NCI-H128 (cell line): ENCODE results near the gene KIAA1958.

Source experiments
- DNase-seq: peaks from one replicate; lab custom pipeline; 2025; ENCODE audit not compliant: unreplicated experiment; lab: John Stamatoyannopoulos, UW

The KIAA1958 gene

DNA sequence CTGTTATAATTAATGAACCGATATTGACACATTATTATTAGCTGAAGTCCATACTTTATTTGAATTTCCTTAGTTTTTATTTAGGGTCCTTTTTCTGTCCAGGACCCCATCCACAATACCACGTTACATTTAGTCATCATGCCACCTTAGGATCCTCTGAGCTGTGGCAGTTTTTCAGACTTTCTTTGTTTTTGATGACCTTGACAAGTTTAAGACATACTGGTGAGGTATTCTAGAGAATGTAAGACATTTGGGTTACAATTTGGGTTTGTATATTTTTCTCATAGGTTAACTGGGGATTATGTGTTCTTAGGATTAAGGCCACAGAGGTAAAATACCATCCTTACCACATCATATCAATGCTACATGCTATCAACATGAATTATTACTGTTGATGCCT, 42.7 kb downstream of the KIAA1958 start:
- DNase-seq = no peak

DNA sequence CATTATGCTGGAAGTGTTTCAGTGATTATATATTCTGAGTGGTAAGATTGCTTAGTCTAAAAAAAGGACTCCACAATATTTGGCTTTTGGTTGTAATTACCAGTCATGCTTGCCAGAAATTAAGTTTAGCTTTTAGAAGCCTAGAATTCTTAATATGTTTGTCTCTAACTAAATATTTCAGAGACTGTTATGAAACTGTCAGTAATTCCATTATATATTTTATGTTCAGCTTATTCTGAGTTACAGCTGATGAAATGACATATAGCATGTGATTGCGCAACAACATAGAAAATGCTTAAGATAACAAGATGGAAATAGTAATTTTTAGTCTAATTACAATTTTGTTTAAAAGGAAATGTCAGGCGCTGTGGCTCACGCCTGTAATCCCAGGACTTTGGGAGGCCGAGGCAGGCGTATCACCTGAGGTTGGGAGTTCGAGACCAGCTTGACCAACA, 44.2 kb downstream of the KIAA1958 start:
- DNase-seq = no peak

DNA sequence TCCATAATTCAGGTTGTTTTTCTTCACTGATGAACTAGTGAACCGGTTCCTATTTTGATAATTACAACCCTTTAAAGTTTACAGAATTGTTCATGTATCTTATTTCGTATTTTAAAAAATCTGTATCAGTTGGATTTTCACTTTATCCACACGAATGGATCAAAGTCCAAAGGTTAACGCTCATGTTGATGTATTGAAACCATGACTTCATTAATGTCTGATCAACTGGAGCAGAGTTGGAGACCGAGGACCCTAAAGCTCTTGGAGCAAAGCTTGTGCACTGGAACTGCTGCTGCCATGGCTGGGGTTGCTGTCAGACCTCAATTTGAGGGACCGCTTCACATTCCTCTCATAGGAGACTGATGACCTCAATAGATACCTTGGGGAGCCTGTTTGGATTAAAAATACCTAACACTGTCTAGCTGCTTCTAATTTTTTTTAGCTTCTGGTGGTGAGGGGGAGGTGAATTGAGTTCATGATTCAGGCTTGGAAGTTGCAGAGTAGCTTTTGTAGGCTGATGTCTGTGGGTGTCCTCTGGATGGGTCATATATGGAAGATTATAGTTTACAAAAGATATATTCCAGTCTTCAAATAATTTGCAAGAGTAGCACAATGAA, 45.1 kb downstream of the KIAA1958 start:
- no peak for DNase-seq

DNA sequence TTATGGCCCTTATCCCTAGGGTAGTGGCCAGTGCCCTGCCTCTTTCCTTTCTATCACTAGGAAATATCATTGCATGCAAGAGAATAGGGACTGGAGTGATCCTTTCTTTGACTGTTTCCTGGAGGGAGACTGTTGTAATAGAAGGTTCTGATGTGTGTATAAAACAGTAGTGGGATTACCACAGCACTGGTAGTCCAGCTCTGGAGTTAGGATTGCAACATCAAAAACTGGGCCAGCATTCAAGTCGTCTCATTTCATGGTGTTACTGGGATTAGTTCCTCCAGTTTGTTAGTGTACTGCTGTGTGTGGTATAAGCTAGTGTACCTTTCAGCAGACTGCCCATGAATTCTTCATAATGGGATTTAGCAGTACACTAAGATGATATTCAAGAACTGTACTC, 45.8 kb downstream of the KIAA1958 start:
- no peak for DNase-seq

DNA sequence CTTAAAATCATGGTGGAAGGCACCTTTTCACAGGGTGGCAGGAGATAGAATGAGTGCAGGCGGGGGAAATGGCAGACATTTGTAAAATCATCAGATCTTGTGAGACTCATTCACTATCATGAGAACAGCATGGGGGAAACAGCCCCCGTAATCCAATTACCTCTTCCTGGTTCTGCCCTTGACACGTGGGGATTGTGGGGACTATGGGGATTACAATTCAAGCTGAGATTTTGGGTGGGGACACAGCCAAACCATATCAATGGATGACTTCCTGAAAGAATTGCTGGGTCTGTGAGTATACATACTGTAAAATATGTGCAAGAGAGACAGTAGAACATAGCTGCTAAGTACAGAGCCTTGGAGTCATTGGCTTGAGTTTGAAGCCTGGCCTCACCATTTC, 47.0 kb downstream of the KIAA1958 start:
- DNase-seq = no peak

DNA sequence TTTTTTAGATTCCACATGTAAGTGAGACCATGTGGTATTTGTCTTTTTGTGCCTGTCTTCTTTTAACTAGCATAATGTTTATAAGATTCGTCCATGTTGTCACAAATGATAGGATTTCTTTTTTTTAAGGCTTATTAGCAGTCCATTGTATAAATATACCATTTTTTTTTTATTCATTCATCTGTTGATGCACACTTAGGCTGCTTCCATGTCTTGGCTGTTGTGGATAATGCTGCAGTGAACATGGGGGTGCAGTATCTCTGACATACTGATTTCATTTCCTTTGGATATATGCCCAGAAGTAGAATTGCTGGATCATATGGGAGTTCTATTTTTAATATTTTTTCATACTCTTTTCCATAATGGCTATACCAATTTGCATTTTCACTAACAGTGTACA, 48.7 kb downstream of the KIAA1958 start:
- DNase-seq = no peak

DNA sequence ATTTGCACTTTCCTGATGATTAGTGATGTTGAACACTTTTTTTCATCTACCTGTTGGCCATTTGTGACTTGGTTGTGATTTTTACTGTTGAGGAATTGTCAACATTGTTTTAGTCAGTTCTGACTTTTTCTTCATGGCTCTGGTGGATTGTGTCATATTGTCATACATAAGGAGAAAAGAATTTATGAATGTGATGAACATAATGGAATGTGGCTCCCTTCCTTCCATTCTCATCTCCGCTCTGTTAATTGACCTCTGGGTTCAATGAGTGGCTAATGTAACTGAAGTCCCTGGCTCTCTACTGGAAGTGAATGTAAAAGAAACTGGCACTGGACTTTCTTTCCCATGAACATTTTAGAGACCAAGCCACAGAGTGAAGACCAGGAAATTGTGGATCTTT, 49.2 kb downstream of the KIAA1958 start:
- DNase-seq = no peak

DNA sequence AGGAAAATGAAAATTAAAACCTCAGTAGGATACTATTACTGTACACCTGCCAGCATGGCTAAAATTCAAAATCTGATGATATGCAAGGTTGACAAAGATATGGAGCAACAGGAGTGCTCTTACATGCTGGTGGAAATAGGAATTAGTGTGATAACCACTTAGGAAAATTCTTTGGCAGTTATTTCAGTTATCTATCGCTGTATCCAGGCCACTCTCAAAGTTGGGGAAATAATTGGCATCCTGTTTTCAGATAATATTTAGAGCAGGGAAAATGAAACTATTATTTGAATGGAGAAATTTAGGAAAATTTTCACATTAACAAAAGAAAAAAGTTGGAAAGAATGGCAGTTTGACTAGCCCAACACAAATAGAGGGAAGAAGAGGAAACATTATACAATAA, 50.9 kb downstream of the KIAA1958 start:
- DNase-seq = no peak

DNA sequence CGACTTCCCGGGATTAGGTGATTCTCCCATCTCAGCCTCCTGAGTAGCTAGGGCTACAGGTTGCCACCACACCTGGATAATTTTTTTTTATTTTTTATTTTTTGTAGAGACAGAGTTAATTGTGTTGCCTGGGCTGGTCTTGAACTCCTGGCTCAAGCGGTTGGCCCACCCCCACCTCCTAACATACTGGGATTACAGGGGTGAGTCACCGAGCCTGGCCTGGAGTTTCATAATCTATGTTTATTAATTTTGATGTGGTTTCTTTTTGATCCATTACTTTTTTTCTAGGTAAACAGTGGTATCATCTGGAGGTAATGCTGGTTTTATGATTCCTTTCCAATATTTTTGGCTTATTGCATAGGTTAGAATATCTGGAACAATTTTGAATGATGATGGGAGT, 54.2 kb downstream of the KIAA1958 start:
- DNase-seq = no peak

DNA sequence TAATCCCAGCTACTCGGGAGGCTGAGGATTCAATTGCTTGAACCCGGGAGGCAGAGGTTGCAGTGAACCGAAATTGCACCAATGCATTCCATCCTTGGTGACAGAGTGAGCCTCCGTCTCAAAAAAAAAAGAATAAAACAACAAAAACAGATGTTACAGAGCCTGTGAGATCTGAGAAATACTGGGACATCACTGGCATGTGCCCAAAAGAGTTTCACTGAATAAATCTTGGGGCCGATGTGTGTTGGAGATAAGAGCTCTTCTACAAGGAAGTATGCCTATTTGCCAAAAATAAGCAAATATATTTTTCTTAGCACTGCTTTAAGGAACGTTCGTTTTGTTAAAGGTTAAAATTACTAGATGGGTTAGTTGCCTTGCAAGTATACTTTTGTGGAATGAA, 55.1 kb downstream of the KIAA1958 start:
- no peak for DNase-seq

DNA sequence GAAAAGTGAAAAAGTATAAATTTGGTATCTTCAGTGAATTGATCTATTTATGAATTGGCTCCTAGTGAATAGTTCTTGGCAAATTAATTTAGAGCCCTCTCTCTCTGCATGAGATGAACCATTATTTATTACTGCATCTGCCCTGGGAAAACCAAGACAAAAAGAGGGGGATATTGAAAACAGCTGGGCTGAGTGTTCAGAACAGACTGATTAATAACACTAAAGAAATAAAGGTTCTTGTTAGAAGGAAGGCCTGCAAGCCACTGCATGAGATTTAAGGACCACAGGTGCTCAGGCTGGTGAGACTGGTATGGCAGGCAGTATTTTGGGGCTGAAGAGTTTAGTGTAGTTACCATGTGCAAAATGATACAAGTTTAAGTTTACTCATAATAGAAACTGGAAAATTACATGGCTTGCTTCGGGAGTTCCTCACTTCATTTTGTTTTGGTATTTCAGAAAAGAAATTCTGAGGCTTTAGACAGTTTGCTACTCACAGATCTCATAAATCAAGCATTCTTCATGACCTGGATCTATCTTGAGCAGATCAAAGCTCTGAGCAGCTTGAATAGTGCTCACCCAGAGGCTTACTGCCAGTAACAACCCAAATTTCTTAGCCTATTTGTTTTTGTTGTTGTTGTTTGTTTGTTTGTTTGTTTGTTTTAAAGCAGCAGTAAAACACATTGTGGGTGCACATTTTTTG, 56.1 kb downstream of the KIAA1958 start:
- no peak for DNase-seq

DNA sequence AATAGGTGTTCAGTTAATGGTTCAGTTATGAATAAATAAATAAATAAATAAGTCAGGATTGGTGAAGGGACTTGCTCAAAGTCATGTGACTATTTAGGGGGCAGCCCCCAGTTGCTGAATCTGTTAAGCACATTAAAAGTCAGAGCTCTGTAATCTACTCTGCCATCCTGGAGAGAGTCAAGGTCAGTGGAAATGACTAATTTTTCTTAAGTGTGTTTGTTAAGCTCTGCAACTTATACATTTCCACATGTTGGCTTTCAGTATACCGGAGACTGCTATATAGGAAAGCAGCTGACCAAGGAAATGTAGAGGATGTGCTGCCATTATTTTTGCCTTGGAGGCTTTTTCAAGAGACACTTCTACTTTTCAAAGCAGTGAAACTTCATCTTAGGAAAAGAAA, 57.9 kb downstream of the KIAA1958 start:
- DNase-seq = no peak

DNA sequence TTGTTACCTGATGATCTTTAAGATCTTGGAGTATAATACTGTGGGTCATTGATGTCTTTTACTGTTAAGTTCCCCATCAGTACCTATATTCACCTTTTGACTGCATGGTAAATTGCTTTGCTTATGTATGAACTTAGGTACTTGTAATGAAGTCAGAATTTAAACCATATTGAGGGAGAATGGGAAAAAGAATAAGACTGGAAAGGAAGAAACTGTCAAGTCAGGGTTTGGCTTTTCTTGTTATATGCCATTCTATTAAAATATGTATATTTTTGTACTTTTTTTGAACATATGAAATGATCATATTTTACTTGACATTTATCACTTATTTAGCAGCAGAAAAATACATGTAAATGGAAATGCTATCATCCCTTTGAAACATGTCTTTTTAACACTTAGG, 58.6 kb downstream of the KIAA1958 start:
- DNase-seq = no peak

DNA sequence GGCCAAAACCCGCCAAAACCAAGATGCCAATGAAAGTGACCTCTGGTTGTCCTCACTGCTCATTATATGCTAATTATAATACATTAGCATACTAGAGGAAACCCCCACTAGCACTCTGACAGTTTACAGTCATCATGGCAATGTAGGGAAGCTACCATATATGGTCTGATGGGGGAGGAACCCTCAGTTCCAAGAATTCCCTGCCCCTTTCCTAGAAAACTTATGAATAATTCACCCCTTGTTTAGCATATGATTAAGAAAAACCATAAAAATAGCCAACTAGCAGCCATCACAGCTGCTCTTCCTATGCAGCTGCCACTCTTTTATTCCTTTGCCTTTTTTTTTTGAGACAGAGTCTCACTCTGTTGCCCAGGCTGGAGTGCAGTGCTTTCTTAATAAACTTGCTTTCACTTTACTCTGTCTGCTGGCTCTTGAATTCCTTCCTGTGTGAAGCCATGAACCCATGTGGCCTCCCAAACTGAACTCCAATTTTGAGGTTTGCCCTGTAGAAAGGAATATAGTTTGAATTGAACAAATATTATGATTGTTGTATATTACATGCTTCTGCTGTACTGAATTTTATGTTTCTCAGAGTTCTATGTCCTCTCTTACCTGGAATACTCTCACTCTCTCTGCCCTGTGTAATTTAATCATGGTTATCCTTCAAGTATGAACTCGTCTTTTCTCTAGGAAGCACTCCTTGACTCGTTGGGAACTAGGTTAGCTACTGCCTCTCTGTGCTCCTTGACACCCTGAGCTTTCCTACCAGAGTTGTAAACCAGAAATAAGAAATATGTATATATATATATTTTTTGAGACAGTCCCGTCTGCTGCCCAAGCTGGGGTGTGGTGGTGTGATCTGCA, 59.8 kb downstream of the KIAA1958 start:
- DNase-seq = no peak

DNA sequence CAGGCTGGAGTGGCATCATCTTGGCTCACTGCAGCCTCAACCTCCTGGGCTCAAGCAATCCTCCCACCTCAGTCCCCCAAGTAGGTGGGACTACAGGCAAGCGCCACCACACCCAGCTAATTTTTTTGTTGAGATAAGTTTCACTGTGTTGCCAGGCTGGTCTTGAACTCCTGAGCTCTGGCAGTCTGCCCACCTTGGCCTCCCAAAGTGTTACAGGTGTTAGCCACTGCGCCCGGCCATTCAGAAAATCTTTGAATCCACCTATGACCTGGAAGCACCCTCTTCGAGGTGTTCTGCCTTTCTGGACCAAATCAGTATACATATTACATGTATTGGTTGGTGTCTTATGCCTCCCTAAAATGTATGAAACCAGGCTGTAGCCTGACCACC, 61.4 kb downstream of the KIAA1958 start:
- no peak for DNase-seq

DNA sequence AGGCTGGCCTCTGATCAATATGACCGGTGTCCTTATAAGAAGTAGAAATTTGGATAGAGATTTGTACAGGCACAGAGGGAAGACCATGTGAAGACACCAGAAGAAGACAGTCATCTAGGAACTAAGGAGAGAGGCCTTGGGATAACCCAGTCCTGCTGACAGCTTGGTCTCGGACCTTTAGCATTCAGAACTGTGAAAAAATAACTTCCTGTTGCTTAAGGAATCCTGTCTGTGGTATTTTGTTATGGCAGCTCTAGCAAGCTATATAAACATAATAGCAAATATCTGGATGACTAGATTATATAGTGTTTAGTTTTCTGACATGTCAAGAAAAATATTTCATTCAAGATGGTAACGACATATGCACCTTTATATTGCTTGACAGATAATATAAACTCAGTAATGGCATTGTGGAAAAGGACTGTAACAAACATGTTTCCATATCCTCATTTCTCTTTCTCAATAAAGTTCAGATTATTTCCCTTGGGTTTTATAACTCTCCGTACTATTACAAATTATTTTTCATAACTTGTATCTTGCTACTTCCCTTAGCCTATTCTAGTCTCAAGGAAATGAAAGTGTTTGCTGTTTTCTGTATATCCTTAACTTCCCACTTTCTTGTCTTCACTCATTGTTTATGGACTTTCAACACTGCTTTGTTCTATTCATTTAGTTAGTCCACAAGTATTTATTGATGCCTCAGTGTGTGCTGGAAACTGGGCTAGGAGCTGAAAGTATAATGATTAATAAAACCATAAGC, 62.4 kb downstream of the KIAA1958 start:
- no peak for DNase-seq

DNA sequence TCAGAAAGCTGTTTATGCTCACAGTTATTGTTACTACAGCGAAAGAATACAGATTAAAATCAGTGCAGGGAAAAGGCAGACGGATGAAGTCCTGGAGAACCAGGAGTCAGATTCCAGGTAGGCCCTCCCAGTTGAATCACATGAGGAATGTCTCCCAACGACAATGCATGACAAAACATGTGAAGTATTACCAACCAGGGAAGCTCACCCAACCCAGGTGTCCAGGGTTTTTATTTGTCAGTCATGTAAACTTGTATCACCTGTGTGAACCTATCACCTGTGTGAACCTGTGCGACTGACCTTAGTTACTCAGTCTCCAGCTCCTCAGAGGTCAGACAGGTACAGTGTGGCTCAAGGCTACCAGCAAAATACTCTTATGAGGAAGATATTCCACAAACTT, 63.9 kb downstream of the KIAA1958 start:
- no peak for DNase-seq

DNA sequence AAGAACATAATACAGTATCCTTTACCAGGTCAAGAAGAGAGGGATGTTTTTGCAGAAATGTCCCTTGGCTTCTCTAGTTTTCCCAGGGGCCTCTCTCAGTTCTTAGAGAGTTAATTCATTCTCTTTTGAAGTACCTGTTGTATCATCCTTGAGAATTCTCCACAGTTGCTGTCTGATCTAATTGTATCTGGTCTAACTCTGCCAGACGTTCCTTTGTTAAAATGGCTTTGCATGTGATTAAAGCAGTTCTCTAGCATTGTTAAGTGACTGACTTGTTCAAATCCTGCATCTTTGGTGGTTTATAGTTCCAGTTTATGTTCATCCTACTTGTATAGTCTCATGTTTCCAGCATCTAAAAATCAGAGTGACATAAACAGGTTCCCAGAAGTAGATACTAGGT, 65.0 kb downstream of the KIAA1958 start:
- DNase-seq = no peak

DNA sequence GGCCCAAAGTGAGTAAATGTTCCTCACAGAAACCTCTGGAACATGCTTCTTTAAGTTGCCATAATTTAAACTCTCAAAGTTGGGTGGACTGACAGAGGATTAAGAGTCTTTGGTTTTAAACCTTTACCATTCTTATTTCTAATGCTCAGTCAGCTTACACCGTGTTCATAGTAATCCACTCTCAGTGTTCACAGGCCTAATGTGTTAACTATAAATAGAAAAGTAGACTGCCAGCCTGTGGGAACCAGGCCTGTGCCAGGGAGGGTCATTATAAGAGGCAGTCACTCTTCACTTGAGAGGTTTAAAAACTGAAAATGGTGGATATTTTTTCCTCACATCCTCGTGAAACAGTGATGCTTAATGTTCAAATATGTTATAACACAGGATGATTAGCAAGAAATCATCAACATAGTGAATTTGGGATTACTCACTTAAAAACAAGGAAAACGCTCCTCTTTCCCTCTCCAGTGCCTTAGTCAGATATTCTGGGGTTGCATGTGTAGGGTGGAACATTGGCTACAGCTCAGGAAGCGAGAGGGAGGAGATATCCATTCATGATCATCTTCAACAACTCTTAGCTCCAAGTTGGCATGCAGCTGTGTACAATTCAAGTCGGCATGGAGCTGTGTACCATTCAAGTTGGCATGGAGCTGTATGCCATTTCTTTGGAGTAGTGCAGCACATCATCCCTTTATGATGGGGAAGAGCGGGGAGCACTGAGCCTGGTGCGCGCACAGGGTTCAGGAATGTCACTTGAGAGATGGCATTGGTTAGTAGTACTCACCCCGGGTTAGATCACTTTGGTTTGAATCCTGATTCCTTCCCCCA, 65.8 kb downstream of the KIAA1958 start:
- no peak for DNase-seq

DNA sequence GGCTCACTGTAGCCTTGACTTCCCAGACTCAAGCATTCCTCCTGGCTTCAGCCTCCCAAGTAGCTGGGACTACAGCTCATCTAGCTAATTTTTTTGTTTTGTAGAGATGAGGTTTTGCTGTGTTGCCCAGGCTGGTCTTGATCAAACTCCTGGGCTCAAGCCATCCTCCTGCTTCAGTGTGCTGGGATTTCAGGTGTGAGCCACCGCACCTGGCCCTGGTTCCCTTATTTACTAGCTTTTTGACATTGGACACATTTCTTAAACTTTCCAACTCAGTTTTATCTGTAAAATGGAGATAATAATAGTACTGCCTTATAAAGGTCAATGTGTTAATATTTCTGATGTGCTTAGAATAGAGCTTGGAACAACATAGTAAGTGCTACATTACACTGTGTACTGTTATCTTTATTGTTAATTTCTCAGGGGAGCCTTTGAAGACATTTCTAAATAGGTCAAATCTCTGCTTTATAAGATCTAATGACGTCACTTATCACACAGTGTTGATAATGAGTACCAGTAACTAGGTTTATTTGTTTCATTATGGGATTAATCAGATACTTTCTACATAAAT, 66.7 kb downstream of the KIAA1958 start:
- no peak for DNase-seq
